Mesendoderm (in vitro differentiated cells): ENCODE measurements around the gene TLNRD1.
A peak's percentile ranks its signal among the peaks of the same experiment; 100 is the strongest.
"Not testable (repeated sequence)": the region's sequence is repeated elsewhere in the genome, so short reads cannot be mapped to it uniquely, and the experiment has no call there.

Experiments
- DNase-seq: peaks from one replicate; pipeline ENCODE4 v3.0.0; 2013
- H2AK5ac ChIP-seq: 2 replicates; pipeline ENCODE4 v1.6.1; 2013; ENCODE audit warnings: low read length, inconsistent platforms
- H2BK120ac ChIP-seq: 2 replicates; pipeline ENCODE4 v1.6.1; 2013; ENCODE audit warnings: low read depth, mild to moderate bottlenecking, low read length, moderate library complexity, mixed read lengths
- H2BK15ac ChIP-seq: replicated peaks from 2 replicates; pipeline ENCODE4 v1.6.1; 2013; ENCODE audit warnings: low read depth, mild to moderate bottlenecking, moderate library complexity
- H2BK5ac ChIP-seq: 2 replicates; pipeline ENCODE4 v1.6.1; 2013; ENCODE audit warnings: low read length, inconsistent platforms
- H3K18ac ChIP-seq: 2 replicates; pipeline ENCODE4 v1.6.1; 2013; ENCODE audit warnings: mild to moderate bottlenecking, low read length, mixed read lengths
- H3K23ac ChIP-seq: one replicate; pipeline ENCODE4 v1.6.1; 2013; ENCODE audit warnings: low read length
- H3K27ac ChIP-seq: 2 replicates; pipeline ENCODE4 v1.5.1; 2013; ENCODE audit warnings: low read depth, mild to moderate bottlenecking, inconsistent platforms, low read length, moderate library complexity
- H3K27me3 ChIP-seq: 2 replicates; pipeline ENCODE4 v1.6.1; 2013; ENCODE audit warnings: low read length, control low read depth, mild to moderate bottlenecking, inconsistent platforms; ENCODE audit not compliant: insufficient read depth, poor library complexity
- H3K36me3 ChIP-seq: 2 replicates; pipeline ENCODE4 v1.6.1; 2013; ENCODE audit warnings: low read length, inconsistent platforms; ENCODE audit not compliant: control insufficient read depth, insufficient read depth
- H3K4ac ChIP-seq: one replicate; pipeline ENCODE4 v1.6.1; 2013; ENCODE audit warnings: low read depth, mild to moderate bottlenecking, low read length, moderate library complexity
- H3K4me1 ChIP-seq: 2 replicates; pipeline ENCODE4 v1.6.1; 2013; ENCODE audit warnings: low read depth, low read length, inconsistent platforms; ENCODE audit not compliant: control insufficient read depth
- H3K4me2 ChIP-seq: 2 replicates; pipeline ENCODE4 v1.6.1; 2013; ENCODE audit warnings: low read length
- H3K4me3 ChIP-seq: 2 replicates; pipeline ENCODE4 v1.5.1; 2013; ENCODE audit warnings: mild to moderate bottlenecking, low read length
- H3K56ac ChIP-seq: one replicate; pipeline ENCODE4 v1.6.1; 2013; ENCODE audit warnings: low read length
- H3K79me1 ChIP-seq: 2 replicates; pipeline ENCODE4 v1.6.1; 2013; ENCODE audit warnings: low read length, inconsistent platforms
- H3K79me2 ChIP-seq: 2 replicates; pipeline ENCODE4 v1.6.1; 2013; ENCODE audit warnings: mild to moderate bottlenecking, low read length; ENCODE audit not compliant: control insufficient read depth, insufficient read depth
- H3K9ac ChIP-seq: 2 replicates; pipeline ENCODE4 v1.6.1; 2013; ENCODE audit warnings: low read length, inconsistent platforms
- H4K5ac ChIP-seq: one replicate; pipeline ENCODE4 v1.6.1; 2013; ENCODE audit warnings: low read length
- H4K8ac ChIP-seq: one replicate; pipeline ENCODE4 v1.6.1; 2013; ENCODE audit warnings: low read depth, mild to moderate bottlenecking, control low read depth, low read length, moderate library complexity
- WGBS: extraction: QIAGEN DNeasy Blood & Tissue Kit; methylation state at CpG from one replicate; pipeline ENCODE4 v1.1.7; 2013; ENCODE audit warnings: low lambda C conversion rate, missing lambda C conversion rate; ENCODE audit not compliant: insufficient coverage; ENCODE audit errors: extremely low coverage; 5-methylcytosine and 5-hydroxymethylcytosine counted together

The TLNRD1 gene

DNA sequence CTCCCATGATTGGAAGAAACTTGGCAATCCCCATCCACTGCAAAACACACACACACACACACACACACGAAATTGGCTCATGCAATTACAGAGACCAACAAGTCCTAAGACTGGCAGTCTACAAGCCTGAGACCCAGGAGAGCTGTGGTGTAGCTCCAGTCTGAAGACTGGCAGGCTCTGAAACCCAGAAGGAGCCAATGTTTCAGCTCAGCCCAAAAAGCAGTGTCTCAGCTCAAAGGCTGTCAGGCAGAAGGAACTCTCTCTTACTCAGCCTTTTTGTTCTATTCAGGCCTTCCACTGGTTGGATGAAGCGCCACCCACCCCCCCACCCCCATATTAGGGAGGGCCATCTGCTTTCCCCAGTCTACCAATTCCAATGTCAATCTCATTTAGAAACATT, 43.2 kb upstream of the TLNRD1 start:
- Histone ChIP-seq H2AK5ac (no peak overlapping the region), H3K27me3 (no peaks in the 10 kb centered on the region), H2BK15ac (no peak overlapping the region), H3K9ac (no peak overlapping the region), H3K36me3 (no peaks in the 10 kb centered on the region), H3K27ac (no peak overlapping the region), H3K4ac (no peak overlapping the region), H3K18ac (no peak overlapping the region), H3K4me3 (no peak overlapping the region), H3K4me2 (no peak overlapping the region), H3K4me1 (peaks cover 8% of the 10 kb centered on the region), H2BK5ac (no peak overlapping the region), H3K79me2 (no peaks in the 10 kb centered on the region), H4K5ac (no peak overlapping the region), H3K56ac (peak overlapping the region; percentile 44), H2BK120ac (no peak overlapping the region), H4K8ac (no peak overlapping the region), H3K23ac (no peak overlapping the region), H3K79me1 (no peaks in the 10 kb centered on the region)
- no peak for DNase-seq
- WGBS = no CpG with 5 or more reads among the region's 2 CpGs

DNA sequence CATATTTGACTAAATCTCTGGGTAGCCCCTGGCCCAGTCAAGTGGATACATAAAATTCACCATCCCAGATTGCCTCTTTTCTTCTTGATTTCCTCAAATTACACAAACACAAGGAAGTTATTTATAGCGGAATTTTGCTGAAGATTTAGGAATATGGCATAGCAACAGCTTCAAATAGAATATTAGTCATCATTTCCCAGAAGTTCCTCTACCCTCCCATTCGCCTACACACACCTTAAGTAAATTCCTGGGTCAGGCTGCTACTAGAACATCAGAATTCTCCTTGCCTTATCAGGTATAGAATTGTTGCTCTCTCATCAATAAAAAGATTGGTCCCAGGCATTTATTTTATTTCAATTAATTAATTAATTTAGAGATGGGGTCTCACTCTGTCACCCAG, 42.7 kb upstream of the TLNRD1 start:
- no peak for DNase-seq
- Histone ChIP-seq H2BK15ac (no peak overlapping the region), H3K36me3 (no peaks in the 10 kb centered on the region), H3K18ac (no peak overlapping the region), H3K23ac (no peak overlapping the region), H3K27me3 (no peaks in the 10 kb centered on the region), H3K4me3 (no peak overlapping the region), H3K9ac (no peak overlapping the region), H3K79me1 (no peaks in the 10 kb centered on the region), H3K27ac (no peak overlapping the region), H3K79me2 (no peaks in the 10 kb centered on the region), H3K4ac (no peak overlapping the region), H3K4me1 (peaks cover 8% of the 10 kb centered on the region), H4K5ac (no peak overlapping the region), H2BK5ac (no peak overlapping the region), H2AK5ac (no peak overlapping the region), H4K8ac (no peak overlapping the region), H3K56ac (no peak overlapping the region), H3K4me2 (no peak overlapping the region), H2BK120ac (no peak overlapping the region)
- no CpG with 5 or more reads among the region's 2 CpGs for WGBS

DNA sequence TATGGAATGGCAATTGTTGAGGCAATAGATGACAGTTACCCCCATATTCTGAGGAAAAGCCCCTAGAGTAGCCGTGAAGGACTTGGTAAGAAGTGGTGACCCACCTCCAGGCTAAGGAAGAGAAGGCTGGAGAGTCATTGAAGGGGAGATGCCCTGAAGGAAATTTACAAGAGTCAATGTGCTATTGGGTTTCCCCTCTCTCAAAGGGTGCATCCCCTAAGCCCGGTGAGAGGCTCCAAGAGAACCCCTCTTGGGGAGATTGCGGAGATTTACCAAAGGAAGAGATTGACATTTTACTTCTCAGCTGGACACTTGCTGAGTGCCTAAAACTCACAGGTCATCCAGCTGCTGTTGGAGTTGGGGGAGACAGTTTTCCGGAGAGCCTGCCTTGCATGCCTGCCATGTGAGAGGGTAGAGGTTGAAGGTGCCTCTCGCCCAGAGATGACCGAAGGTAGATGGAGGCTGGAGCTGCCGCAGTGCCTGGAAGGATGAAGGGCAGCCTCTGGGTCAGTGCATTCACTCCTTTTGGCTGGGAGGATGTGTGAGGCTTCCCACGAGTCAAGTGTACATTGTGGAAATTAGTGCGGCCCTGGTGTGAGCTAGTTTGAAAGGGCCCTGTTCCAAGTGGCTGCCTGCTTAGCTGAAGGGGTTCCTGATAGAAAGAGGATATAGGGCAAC, 41.8 kb upstream of the TLNRD1 start:
- H3K56ac ChIP-seq = no peak overlapping the region
- no peaks in the 10 kb centered on the region for H3K79me2 ChIP-seq
- no CpG with 5 or more reads among the region's 9 CpGs for WGBS
- H3K4me2 ChIP-seq = no peak overlapping the region
- H3K23ac ChIP-seq = no peak overlapping the region
- H3K27me3 ChIP-seq = no peaks in the 10 kb centered on the region
- no peaks in the 10 kb centered on the region for H3K79me1 ChIP-seq
- no peak overlapping the region for H3K4ac ChIP-seq
- H2BK120ac ChIP-seq = no peak overlapping the region
- H3K4me1 ChIP-seq = peaks cover 4% of the 10 kb centered on the region
- no peak overlapping the region for H4K5ac ChIP-seq
- no peak overlapping the region for H2BK5ac ChIP-seq
- no peak overlapping the region for H3K18ac ChIP-seq
- H4K8ac ChIP-seq = no peak overlapping the region
- no peak for DNase-seq
- no peak overlapping the region for H3K27ac ChIP-seq
- no peak overlapping the region for H2AK5ac ChIP-seq
- H2BK15ac ChIP-seq = no peak overlapping the region
- no peak overlapping the region for H3K4me3 ChIP-seq
- no peak overlapping the region for H3K9ac ChIP-seq
- no peaks in the 10 kb centered on the region for H3K36me3 ChIP-seq

DNA sequence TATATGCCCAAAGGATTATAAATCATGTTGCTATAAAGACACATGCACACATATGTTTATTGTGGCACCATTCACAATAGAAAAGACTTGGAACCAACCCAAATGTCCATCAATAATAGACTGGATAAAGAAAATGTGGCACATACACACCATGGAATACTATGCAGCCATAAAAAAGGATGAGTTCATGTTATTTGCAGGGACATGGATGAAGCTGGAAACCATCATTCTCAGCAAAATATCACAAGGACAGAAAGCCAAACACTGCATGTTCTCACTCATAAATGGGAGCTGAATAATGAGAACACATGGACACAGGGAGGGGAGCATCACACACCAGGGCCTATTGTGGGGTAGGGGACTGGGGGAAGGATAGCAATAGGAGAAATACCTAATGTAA, 35.3 kb upstream of the TLNRD1 start:
- H3K4ac ChIP-seq, H3K4me1 ChIP-seq, DNase-seq, H3K79me2 ChIP-seq, H3K27ac ChIP-seq, H3K56ac ChIP-seq, H3K79me1 ChIP-seq, H3K36me3 ChIP-seq, H4K5ac ChIP-seq, H3K9ac ChIP-seq, H2AK5ac ChIP-seq, H4K8ac ChIP-seq, H3K4me2 ChIP-seq, H2BK5ac ChIP-seq, H3K27me3 ChIP-seq, H3K18ac ChIP-seq, H2BK120ac ChIP-seq, H3K4me3 ChIP-seq, H3K23ac ChIP-seq, H2BK15ac ChIP-seq: not testable (repeated sequence)

DNA sequence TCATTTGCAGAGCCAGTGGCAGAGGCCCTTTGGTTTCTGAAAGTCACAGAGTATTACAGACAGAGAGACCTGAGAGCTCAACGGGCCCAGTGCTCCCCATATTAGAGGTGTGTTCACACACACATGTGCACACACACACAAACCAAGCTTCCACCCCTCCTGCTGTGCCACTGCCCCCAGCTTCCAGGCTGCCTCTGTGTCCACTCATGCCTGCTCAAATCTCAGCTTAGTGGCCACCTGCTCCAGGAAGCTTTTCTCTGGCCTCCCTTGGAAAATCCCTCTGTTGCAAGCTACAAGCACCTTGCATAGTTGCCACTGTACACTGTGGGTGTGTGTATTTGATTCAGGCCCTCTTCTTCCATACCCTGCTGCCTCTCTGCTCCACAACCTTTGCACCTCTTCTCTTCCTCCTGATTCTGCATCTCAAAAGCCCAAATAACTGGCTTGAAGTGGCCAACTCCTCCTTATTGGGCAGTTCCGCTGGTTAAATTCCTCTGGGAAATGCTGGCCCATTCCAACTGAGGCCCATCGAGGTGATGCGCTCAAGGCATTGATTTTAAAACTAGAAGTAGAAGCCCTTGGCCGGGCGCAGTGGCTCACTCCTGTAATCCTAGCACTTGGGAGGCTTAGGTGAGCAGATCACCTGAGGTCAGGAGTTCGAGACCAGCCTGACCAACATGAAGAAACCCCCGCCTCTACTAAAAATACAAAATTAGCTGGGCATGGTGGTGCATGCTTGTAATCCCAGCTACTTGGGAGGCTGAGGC, 34.1 kb upstream of the TLNRD1 start:
- no peak for DNase-seq

More for the DNA sequence above, 34.1 kb upstream of the TLNRD1 start:
- Histone ChIP-seq H3K23ac (no peak overlapping the region), H3K79me1 (no peaks in the 10 kb centered on the region), H3K36me3 (peaks cover 4% of the 10 kb centered on the region), H3K4me3 (no peak overlapping the region), H3K4me1 (no peaks in the 10 kb centered on the region), H3K27ac (no peak overlapping the region), H3K56ac (no peak overlapping the region), H4K8ac (no peak overlapping the region), H2BK120ac (no peak overlapping the region), H3K79me2 (no peaks in the 10 kb centered on the region), H3K9ac (no peak overlapping the region), H3K4me2 (no peak overlapping the region), H4K5ac (no peak overlapping the region), H2AK5ac (no peak overlapping the region), H3K27me3 (no peaks in the 10 kb centered on the region), H3K4ac (no peak overlapping the region), H2BK15ac (no peak overlapping the region), H3K18ac (no peak overlapping the region), H2BK5ac (no peak overlapping the region)
- WGBS = no CpG with 5 or more reads among the region's 8 CpGs
